Heart right ventricle (tissue), 16 donors: ENCODE measurements around the gene PDSS1. TPM values are rescaled to one million over a fixed set of nuclear protein-coding genes. Genes with fewer than 3 reads are reported as not detected.

Experiments
- ATAC-seq, 8 donors: fragments of 200-7000 bp; cut with Tn5 transposase; one replicate each; pipeline ENCODE4 v1.9.1; 2020; ENCODE audit warnings: mild to moderate bottlenecking in 8 of 8, moderate library complexity in 8 of 8, moderate number of reproducible peaks in 1 of 8
- DNase-seq, 2 donors: peaks; one replicate each; pipeline ENCODE4 v3.0.0-alpha.2; 2020
- H3K27ac ChIP-seq, 10 donors: fragments of 200-600 bp; sonication (generic) in 2 of 10; one replicate each; pipeline versions ENCODE4 v1.5.0 to v1.8.0; 2020 to 2022; ENCODE audit warnings: mild to moderate bottlenecking in 3 of 10
- H3K27me3 ChIP-seq, 7 donors: fragments of 200-600 bp; one replicate each; pipeline ENCODE4 v1.8.0; 2021 to 2022; ENCODE audit warnings: mild to moderate bottlenecking in 2 of 7
- H3K36me3 ChIP-seq, 9 donors: fragments of 200-600 bp; sonication (generic) in 1 of 9; one replicate each; pipeline versions ENCODE4 v1.5.0 to v1.8.0; 2020 to 2022; ENCODE audit warnings: mild to moderate bottlenecking in 2 of 9
- H3K4me1 ChIP-seq, 9 donors: fragments of 200-600 bp; sonication (generic) in 1 of 9; one replicate each; pipeline versions ENCODE4 v1.5.0 to v1.8.0; 2020 to 2022; ENCODE audit warnings: mild to moderate bottlenecking in 4 of 9
- H3K4me3 ChIP-seq, 10 donors: fragments of 200-600 bp; sonication (generic) in 2 of 10; one replicate each; pipeline versions ENCODE4 v1.5.0 to v1.8.0; 2020 to 2022; ENCODE audit warnings: mild to moderate bottlenecking in 7 of 10, moderate library complexity in 2 of 10
- H3K9me3 ChIP-seq, 11 donors: fragments of 200-600 bp in 10 of 11; sonication (generic) in 2 of 11; one replicate each; pipeline versions ENCODE4 v1.5.0 to v1.8.0; 2013 to 2022; ENCODE audit warnings: mild to moderate bottlenecking in 2 of 11, control low read depth in 1 of 11, moderate library complexity in 1 of 11
- CTCF ChIP-seq, 9 donors: fragments of 200-600 bp; sonication (generic) in 2 of 9; IDR thresholded peaks; one replicate each; pipeline versions ENCODE4 v1.5.0 to v1.8.0; 2021 to 2022; ENCODE audit warnings: antibody characterized with exemption in 9 of 9, mild to moderate bottlenecking in 5 of 9, moderate library complexity in 1 of 9
- WGBS, 2 donors: extraction: QIAGEN DNeasy Blood & Tissue Kit; methylation state at CpG; one replicate each; pipeline ENCODE4 v1.1.7; 2013; ENCODE audit warnings: inconsistent platforms in 1 of 2; 5-methylcytosine and 5-hydroxymethylcytosine counted together
- intact Hi-C, 10 donors: fragments of 100-400 bp; cut with DNase I; formaldehyde crosslinking; loops; one replicate each; pipeline versions ENCODE4 v1.11.1 to v1.14.2; 2022
- polyA plus RNA-seq, 2 donors: library from polyadenylated mRNA; stranded (reverse); fragments of 200-250 nt; gene quantifications; one replicate each; pipeline ENCODE4 v1.2.3, GENCODE V29; 2013
- total RNA-seq, 10 donors: library from RNA; stranded (reverse); fragmentation: NEBNext Ultra II Directional in 3 of 10; extraction: Animal tissue kit (Norgen Biotek cat#: 25700) in 3 of 10; gene quantifications; one replicate each; pipeline versions ENCODE4 v1.2.1 to v1.2.4, GENCODE V29; 2021 to 2023
- donor health status: Arrhythmogenic right ventricular cardiomyopathy.
- donor health status: ischemic (EF 13 %, LVEDD 7.1; RV severe dilation, severe dysfunction).
- donor health status: healthy with polysubstance abuse.
- donor health status: DM: no; HTN: yes; CAD: no.
- donor health status: DM: no; HTN: no; CAD: no.
- donor health status: ischemic (EF 25% LVEDD 6.9; RV normal size, moderate dysfunction).
- donor health status: ischemic (EF 25% LVEDD 5.7; RV mildly dilated, moderate dysfunction).
- donor health status: healthy.
- donor health status: DM: yes; HTN: yes; CAD: no.
- donor health status: Ischemic cardiomyopathy.
- donor health status: ischemic (EF 35%, LVEDD 5.7; RV mildly dilated, moderate dysfunction).
- donor health status: nonischemic (EF 11% LVEDD 7.7; RV severe dilation, severe dysfunction).
- donor health status: DM: yes; HTN: yes; CAD: no.
- donor health status: PGD.
- donor health status: ischemic (EF 29% LVEDD 5.4; RV normal size, mild dysfunction).
- donor health status: nonischemic (EF 23%, LVEDD 6.1; RV moderate dilation, normal function).

PDSS1 gene
- total and polyA plus RNA-seq, 12 donors = 3.7 to 10.5 (median 5.9) TPM

- no peak overlapping the region for H3K27ac ChIP-seq
- H3K4me3 ChIP-seq = no peak overlapping the region
- intact Hi-C loops = no loop called here
- no peaks in the 10 kb centered on the region for H3K9me3 ChIP-seq
- 82 to 88% methylated on average over 14 of the region's 14 CpGs for WGBS, 2 donors
- peaks cover 0 to 79% (median 7%) of the 10 kb centered on the region in 9 donors for H3K36me3 ChIP-seq
- H3K4me1 ChIP-seq = peaks cover 0 to 13% (median 0%) of the 10 kb centered on the region in 9 donors
- ATAC-seq = peak in 1 of 8 donors; percentile 20
- no peak for DNase-seq
- no peak for TF ChIP-seq CTCF (IDR thresholded peaks at IDR 0.05)
- H3K27me3 ChIP-seq = no peaks in the 10 kb centered on the region
Measured at GRCh38 chr10:26733750-26734568, 36.5 kb downstream of the PDSS1 start.

GRCh38 chr10:26735435-26735834 lies 37.9 kb downstream of the PDSS1 start:
- 83 to 92% methylated on average over 4 of the region's 4 CpGs for WGBS, 2 donors
- H3K27me3 ChIP-seq = no peaks in the 10 kb centered on the region
- H3K27ac ChIP-seq = no peak overlapping the region
- DNase-seq = no peak
- no peak overlapping the region for H3K4me3 ChIP-seq
- H3K36me3 ChIP-seq = peaks cover 0 to 90% (median 7%) of the 10 kb centered on the region in 9 donors
- no peaks in the 10 kb centered on the region for H3K9me3 ChIP-seq
- intact Hi-C loops = no loop called here
- no peak for TF ChIP-seq CTCF (IDR thresholded peaks at IDR 0.05)
- peaks cover 0 to 13% (median 0%) of the 10 kb centered on the region in 9 donors for H3K4me1 ChIP-seq
- no peak for ATAC-seq

- Histone ChIP-seq H3K9me3 (no peaks in the 10 kb centered on the region), H3K27me3 (no peaks in the 10 kb centered on the region), H3K4me1 (peaks cover 0 to 13% (median 0%) of the 10 kb centered on the region in 9 donors), H3K36me3 (peaks cover 0 to 89% (median 14%) of the 10 kb centered on the region in 9 donors), H3K4me3 (no peak overlapping the region), H3K27ac (peak overlapping the region in 1 of 10 donors; percentile 76)
- ATAC-seq (peak in 7 of 8 donors; percentile 38 to 73 (median 58)), DNase-seq (no peak)
- 66 to 73% methylated on average over 1 of the region's 1 CpG for WGBS, 2 donors
- intact Hi-C loops = no loop called here
- TF ChIP-seq CTCF (IDR thresholded peaks at IDR 0.05) = no peak
Measured at GRCh38 chr10:26737730-26738129, 40.2 kb downstream of the PDSS1 start.

GRCh38 chr10:26738301-26738911 lies 40.9 kb downstream of the PDSS1 start:
- Histone ChIP-seq H3K9me3 (no peaks in the 10 kb centered on the region), H3K4me1 (peaks cover 0 to 13% (median 0%) of the 10 kb centered on the region in 9 donors), H3K27ac (peak overlapping the region in 1 of 10 donors; percentile 76), H3K36me3 (peaks cover 0 to 89% (median 19%) of the 10 kb centered on the region in 9 donors), H3K4me3 (no peak overlapping the region), H3K27me3 (no peaks in the 10 kb centered on the region)
- intact Hi-C loops = no loop called here
- ATAC-seq (no peak), DNase-seq (no peak)
- no peak for TF ChIP-seq CTCF (IDR thresholded peaks at IDR 0.05)
- 82 to 87% methylated on average over 5 of the region's 5 CpGs for WGBS, 2 donors
